Measurements from ENCODE around the gene CD74.

Gene CD74

DNA sequence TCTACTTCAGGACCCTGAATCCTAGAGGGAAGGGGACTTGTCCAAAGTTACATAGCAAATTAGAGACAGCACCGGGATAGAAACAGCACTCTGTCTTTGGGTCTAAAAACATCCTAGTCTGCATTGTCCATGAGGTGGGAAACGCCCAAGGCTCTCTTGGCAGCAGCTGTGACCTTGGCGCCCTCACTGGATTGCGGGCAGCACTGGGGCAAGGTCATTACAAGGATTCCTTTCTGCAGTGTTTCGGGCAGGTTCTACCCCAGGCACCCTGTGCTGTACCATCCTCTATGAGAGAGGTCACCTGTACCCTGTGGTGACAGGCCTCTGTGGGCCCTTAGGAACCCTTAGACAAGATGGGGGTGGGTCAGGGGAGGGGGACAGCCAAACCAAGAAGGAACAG lies 8.6 kb downstream of the CD74 start:
- DNase-seq (ENCODE audit: extremely low read depth, low read depth): no peak
- H3K4me3 ChIP-seq (replicated peaks; ENCODE audit: low read depth, low read length): no peak overlapping the region
- TF ChIP-seq CTCF (IDR thresholded peaks at IDR 0.05; ENCODE audit: low read depth, low read length, missing control alignments): no peak

GRCh38 chr5:150402901-150403342 lies 9.8 kb downstream of the CD74 start:
- H3K4me3 ChIP-seq (replicated peaks; ENCODE audit: low read depth, low read length): no peak overlapping the region
- no peak for TF ChIP-seq CTCF (IDR thresholded peaks at IDR 0.05; ENCODE audit: low read depth, low read length, missing control alignments)
- no peak for DNase-seq (ENCODE audit: extremely low read depth, low read depth)

- TF ChIP-seq CTCF (IDR thresholded peaks at IDR 0.05; ENCODE audit: low read depth, low read length, missing control alignments): no peak
- no peak for DNase-seq (ENCODE audit: extremely low read depth, low read depth)
- no peak overlapping the region for H3K4me3 ChIP-seq (replicated peaks; ENCODE audit: low read depth, low read length)
Measured at GRCh38 chr5:150402229-150402773, 10.4 kb downstream of the CD74 start.

DNA sequence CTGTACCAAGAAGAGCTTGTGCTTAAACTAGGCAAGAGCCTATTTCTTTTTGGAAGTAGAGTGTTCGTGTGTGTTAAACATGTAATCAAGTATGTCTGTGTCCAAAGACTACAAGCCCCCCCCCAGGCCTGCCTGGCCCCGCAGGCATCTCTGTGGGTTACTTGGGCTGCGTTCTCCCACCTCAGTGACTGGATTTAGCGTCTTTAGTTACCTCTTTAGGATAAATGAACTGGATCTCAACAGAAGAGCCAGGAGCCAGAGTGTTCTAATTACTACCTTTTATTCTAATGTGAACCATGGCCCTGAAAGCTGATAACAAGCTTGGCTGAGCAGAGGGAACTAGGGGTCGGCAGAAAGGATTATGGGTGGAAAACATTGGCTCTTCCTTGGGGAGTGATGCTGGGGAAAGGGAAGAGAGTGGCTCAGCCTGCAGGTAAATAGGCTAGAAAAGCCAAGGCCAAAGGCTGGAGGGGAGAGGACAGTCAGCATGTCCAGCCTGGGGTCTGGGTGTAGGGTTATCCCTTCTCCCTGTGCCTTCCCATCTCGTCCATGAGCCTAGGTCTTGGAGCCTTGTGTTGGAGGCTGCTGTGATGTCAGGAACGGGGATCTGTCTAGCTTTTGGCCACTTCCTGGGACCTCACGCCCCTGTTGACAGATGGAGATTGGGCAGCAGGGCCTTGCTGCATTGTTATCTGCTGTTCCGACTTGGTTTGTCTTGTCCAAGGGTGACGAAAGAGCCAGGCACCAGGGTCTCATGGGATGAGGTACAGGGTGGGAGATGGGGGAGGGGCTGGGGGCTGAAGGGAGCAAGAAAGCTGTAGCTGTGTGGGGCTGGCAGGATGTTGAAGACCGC lies 11.1 kb downstream of the CD74 start:
- no peak overlapping the region for H3K4me3 ChIP-seq (replicated peaks; ENCODE audit: low read depth, low read length)
- no peak for DNase-seq (ENCODE audit: extremely low read depth, low read depth)
- no peak for TF ChIP-seq CTCF (IDR thresholded peaks at IDR 0.05; ENCODE audit: low read depth, low read length, missing control alignments)

DNA sequence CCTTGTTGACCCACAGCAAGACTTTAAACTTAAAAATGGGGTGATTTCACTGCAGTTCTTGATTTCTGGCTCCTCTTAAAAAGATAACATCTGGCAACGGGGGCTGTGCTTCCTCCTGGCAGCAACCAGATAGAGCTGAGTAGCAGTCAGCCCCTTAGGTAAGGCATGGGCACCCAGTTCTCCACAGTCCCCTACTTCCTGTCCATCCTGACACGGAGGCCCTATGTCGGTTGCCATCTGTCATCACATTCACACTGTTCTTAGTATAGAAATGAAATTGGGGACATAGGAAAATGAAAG lies 11.7 kb downstream of the CD74 start:
- no peak overlapping the region for H3K4me3 ChIP-seq (replicated peaks; ENCODE audit: low read depth, low read length)
- no peak for DNase-seq (ENCODE audit: extremely low read depth, low read depth)
- TF ChIP-seq CTCF (IDR thresholded peaks at IDR 0.05; ENCODE audit: low read depth, low read length, missing control alignments): no peak

- TF ChIP-seq CTCF (IDR thresholded peaks at IDR 0.05; ENCODE audit: low read depth, low read length, missing control alignments): no peak
- no peak for DNase-seq (ENCODE audit: extremely low read depth, low read depth)
- H3K4me3 ChIP-seq (replicated peaks; ENCODE audit: low read depth, low read length): no peak overlapping the region
Measured at GRCh38 chr5:150400316-150401075, 12.2 kb downstream of the CD74 start.

Measured in HFF-Myc (cell line).